Activated naive CD8-positive, alpha-beta T cell treated with anti-CD3 and anti-CD28 coated beads, Interleukin-2, amount 10 ng/mL, durations not matched to agents 7 days and 5 days (primary cell): Measurements from ENCODE around the gene CFAP77. TPM values are rescaled to one million over a fixed set of nuclear protein-coding genes. Genes with fewer than 3 reads are reported as not detected.

Experiments used
- ATAC-seq: fragments of 150-1000 bp; cut with Tn5 transposase; one replicate; pipeline ENCODE4 v1.10.0; 2021; ENCODE audit warnings: low read depth, moderate library complexity
- POLR2A ChIA-PET: fragments of 350-600 bp; sonication (Branson Sonifier 250); formaldehyde crosslinking; loops from one replicate; lab custom pipeline; 2021; ENCODE audit warnings: antibody characterized with exemption; lab: Charles Lee
- DNase-seq: peaks from one replicate; pipeline ENCODE4 v3.0.0; 2021
- H3K27ac Mint-ChIP-seq: one replicate; pipeline ENCODE4 v1.8.0; 2022; ENCODE audit warnings: mild to moderate bottlenecking, mixed read lengths
- H3K27me3 Mint-ChIP-seq: one replicate; pipeline ENCODE4 v1.8.0; 2022; ENCODE audit warnings: mild to moderate bottlenecking, moderate library complexity, mixed read lengths
- H3K36me3 Mint-ChIP-seq: one replicate; pipeline ENCODE4 v1.8.0; 2021; ENCODE audit warnings: mild to moderate bottlenecking, mixed read lengths
- H3K4me1 Mint-ChIP-seq: one replicate; pipeline ENCODE4 v1.8.0; 2021; ENCODE audit warnings: mixed read lengths
- H3K4me3 Mint-ChIP-seq: one replicate; pipeline ENCODE4 v1.8.0; 2022; ENCODE audit warnings: mild to moderate bottlenecking, moderate library complexity, mixed read lengths
- H3K9me3 Mint-ChIP-seq: one replicate; pipeline ENCODE4 v1.8.0; 2021; ENCODE audit warnings: mixed read lengths
- total RNA-seq, 2 experiments: library from RNA; stranded (reverse); gene quantifications; one replicate each; pipeline ENCODE4 v1.2.3, GENCODE V29; 2021

CFAP77 gene
- total RNA-seq, 2 experiments from 2014 or later, result not detected

GRCh38 chr9:132546148-132547051 lies 136.4 kb downstream of the CFAP77 start:
- ATAC-seq, result no peak
- no peak overlapping the region for H3K27ac Mint-ChIP-seq
- H3K9me3 Mint-ChIP-seq, result no peaks in the 10 kb centered on the region
- no peaks in the 10 kb centered on the region for H3K36me3 Mint-ChIP-seq
- no peak overlapping the region for H3K4me3 Mint-ChIP-seq
- peaks cover 27% of the 10 kb centered on the region for H3K27me3 Mint-ChIP-seq
- POLR2A ChIA-PET, result no interaction called here
- peaks cover 5% of the 10 kb centered on the region for H3K4me1 Mint-ChIP-seq
- DNase-seq, result no peak

DNA sequence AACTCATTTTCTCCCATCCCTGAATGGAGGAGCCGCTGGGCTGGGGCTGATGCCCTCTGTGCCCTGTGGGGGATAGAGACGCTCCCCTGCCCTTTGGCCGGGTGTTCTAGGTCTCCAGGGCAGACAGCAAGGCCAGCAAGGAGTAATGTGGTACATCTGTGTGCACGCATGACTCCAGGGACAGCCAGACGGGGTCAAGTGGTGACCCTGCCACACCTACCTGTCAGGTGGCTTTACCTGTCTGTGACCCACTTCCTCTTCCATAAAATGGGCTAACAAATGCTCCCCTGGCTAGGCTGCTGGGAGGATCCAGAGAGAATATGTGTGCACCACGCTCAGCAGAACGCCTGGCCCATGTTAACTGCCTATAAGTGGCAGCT lies 137.0 kb downstream of the CFAP77 start:
- DNase-seq (no peak), ATAC-seq (no peak)
- Mint-ChIP-seq H3K36me3 (no peaks in the 10 kb centered on the region), H3K4me1 (peaks cover 5% of the 10 kb centered on the region), H3K27me3 (peaks cover 27% of the 10 kb centered on the region), H3K27ac (no peak overlapping the region), H3K4me3 (no peak overlapping the region), H3K9me3 (no peaks in the 10 kb centered on the region)
- POLR2A ChIA-PET, result no interaction called here

- ATAC-seq, result no peak
- Mint-ChIP-seq H3K4me1 (peaks cover 5% of the 10 kb centered on the region), H3K4me3 (no peak overlapping the region), H3K9me3 (no peaks in the 10 kb centered on the region), H3K27ac (no peak overlapping the region), H3K27me3 (peaks cover 27% of the 10 kb centered on the region), H3K36me3 (no peaks in the 10 kb centered on the region)
- no peak for DNase-seq
- POLR2A ChIA-PET, result no interaction called here
These were observed 137.4 kb downstream of the CFAP77 start for GRCh38 chr9:132547436-132547835.

DNA sequence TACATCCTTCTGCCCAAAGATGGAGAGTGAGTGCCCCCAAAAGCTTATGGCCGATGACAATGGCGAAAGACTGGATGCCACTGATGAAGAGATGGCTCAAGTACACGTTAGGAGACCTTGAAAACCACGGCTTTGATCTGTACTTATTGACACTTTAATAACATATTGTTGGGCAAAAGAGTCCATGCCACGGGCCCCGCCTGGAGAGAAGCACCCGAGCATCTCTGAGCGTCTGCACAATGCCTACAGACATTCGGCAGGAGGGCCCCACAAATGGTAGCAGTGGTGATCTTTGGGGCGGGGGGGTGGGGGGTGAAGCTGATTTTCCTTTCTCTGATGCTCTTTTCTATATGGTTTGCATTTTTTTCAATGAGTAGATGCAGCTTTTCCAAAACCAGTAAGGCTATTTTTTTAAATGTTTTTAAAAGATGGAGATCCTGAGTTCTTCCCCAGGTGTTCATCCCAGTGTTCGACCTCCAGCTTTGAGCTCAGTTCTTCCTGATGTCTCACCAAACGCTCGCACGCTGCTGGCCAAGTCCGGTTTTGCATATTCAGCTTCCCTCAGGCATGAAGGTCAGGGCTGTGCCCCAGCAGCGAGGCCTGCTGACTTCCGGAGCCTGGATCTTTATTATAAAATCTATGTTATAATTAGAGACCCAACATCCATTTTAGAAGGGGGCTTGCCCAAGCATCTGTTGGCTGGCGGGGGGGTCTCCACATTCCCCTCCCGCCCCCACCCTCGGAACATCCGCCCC lies 138.1 kb downstream of the CFAP77 start:
- POLR2A ChIA-PET, result interaction anchor here (0.6 kb wide), 1 partner anchor 142 kb away, joined by 3 read pairs; no protein-coding TSS in a partner anchor
- Mint-ChIP-seq H3K4me1 (peaks cover 5% of the 10 kb centered on the region), H3K27ac (no peak overlapping the region), H3K9me3 (no peaks in the 10 kb centered on the region), H3K36me3 (no peaks in the 10 kb centered on the region), H3K4me3 (no peak overlapping the region), H3K27me3 (peaks cover 27% of the 10 kb centered on the region)
- DNase-seq (no peak), ATAC-seq (no peak)

GRCh38 chr9:132548751-132549640 lies 139.0 kb downstream of the CFAP77 start:
- ATAC-seq (no peak), DNase-seq (no peak)
- POLR2A ChIA-PET, result interaction anchor here (0.6 kb wide), 1 partner anchor 143 kb away, joined by 3 read pairs; no protein-coding TSS in a partner anchor
- H3K36me3 Mint-ChIP-seq, result no peaks in the 10 kb centered on the region
- H3K4me3 Mint-ChIP-seq, result no peak overlapping the region
- no peak overlapping the region for H3K27ac Mint-ChIP-seq
- no peaks in the 10 kb centered on the region for H3K9me3 Mint-ChIP-seq
- H3K27me3 Mint-ChIP-seq, result peaks cover 27% of the 10 kb centered on the region
- H3K4me1 Mint-ChIP-seq, result peaks cover 5% of the 10 kb centered on the region

GRCh38 chr9:132551556-132551955 lies 141.5 kb downstream of the CFAP77 start:
- H3K4me3 Mint-ChIP-seq, result no peak overlapping the region
- H3K9me3 Mint-ChIP-seq, result no peaks in the 10 kb centered on the region
- H3K27me3 Mint-ChIP-seq, result peaks cover 13% of the 10 kb centered on the region
- no peaks in the 10 kb centered on the region for H3K36me3 Mint-ChIP-seq
- H3K27ac Mint-ChIP-seq, result no peak overlapping the region
- POLR2A ChIA-PET, result no interaction called here
- ATAC-seq, result no peak
- DNase-seq, result no peak
- H3K4me1 Mint-ChIP-seq, result no peaks in the 10 kb centered on the region

- DNase-seq (no peak), ATAC-seq (no peak)
- H3K27me3 Mint-ChIP-seq, result peaks cover 10% of the 10 kb centered on the region
- no peaks in the 10 kb centered on the region for H3K36me3 Mint-ChIP-seq
- no peak overlapping the region for H3K27ac Mint-ChIP-seq
- H3K4me1 Mint-ChIP-seq, result no peaks in the 10 kb centered on the region
- no peak overlapping the region for H3K4me3 Mint-ChIP-seq
- POLR2A ChIA-PET, result no interaction called here
- H3K9me3 Mint-ChIP-seq, result no peaks in the 10 kb centered on the region
These were observed 142.0 kb downstream of the CFAP77 start for GRCh38 chr9:132552041-132552440.

DNA sequence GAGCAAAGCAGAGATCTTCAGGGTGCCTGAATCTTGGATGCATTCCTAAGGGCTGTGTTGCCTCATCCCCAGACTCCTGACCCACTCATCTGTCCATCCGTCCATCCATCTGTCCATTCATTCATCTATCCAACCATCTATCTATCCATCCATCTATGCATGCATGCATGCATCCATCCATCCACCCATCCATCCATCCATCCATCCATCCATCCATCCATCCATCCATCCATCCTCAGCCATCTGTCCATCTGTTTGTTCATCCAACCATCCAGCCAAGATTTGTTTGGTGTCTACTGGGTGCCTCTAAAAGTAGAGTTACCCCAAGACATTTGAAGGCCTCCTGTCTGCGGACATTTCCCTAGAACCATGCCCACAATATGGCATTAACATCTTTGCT lies 144.7 kb downstream of the CFAP77 start:
- no peak overlapping the region for H3K27ac Mint-ChIP-seq
- DNase-seq, result no peak
- ATAC-seq, result no peak
- no peaks in the 10 kb centered on the region for H3K4me1 Mint-ChIP-seq
- POLR2A ChIA-PET, result no interaction called here
- peaks cover 3% of the 10 kb centered on the region for H3K9me3 Mint-ChIP-seq
- H3K4me3 Mint-ChIP-seq, result no peak overlapping the region
- H3K36me3 Mint-ChIP-seq, result no peaks in the 10 kb centered on the region
- H3K27me3 Mint-ChIP-seq, result peaks cover 3% of the 10 kb centered on the region

- POLR2A ChIA-PET, result no interaction called here
- no peak for DNase-seq
- H3K4me3 Mint-ChIP-seq, result no peak overlapping the region
- H3K4me1 Mint-ChIP-seq, result peaks cover under 1% of the 10 kb centered on the region
- ATAC-seq, result no peak
- H3K27ac Mint-ChIP-seq, result no peak overlapping the region
- no peaks in the 10 kb centered on the region for H3K36me3 Mint-ChIP-seq
- H3K27me3 Mint-ChIP-seq, result peaks cover 5% of the 10 kb centered on the region
- peaks cover 3% of the 10 kb centered on the region for H3K9me3 Mint-ChIP-seq
These were observed 145.5 kb downstream of the CFAP77 start for GRCh38 chr9:132555528-132555927.

- Mint-ChIP-seq H3K9me3 (peaks cover 3% of the 10 kb centered on the region), H3K27ac (no peak overlapping the region), H3K4me1 (peaks cover 3% of the 10 kb centered on the region), H3K27me3 (peaks cover 9% of the 10 kb centered on the region), H3K36me3 (no peaks in the 10 kb centered on the region), H3K4me3 (no peak overlapping the region)
- DNase-seq (no peak), ATAC-seq (no peak)
- POLR2A ChIA-PET, result no interaction called here
These were observed 146.2 kb downstream of the CFAP77 start for GRCh38 chr9:132556235-132556634.

- H3K9me3 Mint-ChIP-seq, result peaks cover 3% of the 10 kb centered on the region
- no peak for DNase-seq
- no peak for ATAC-seq
- no peaks in the 10 kb centered on the region for H3K36me3 Mint-ChIP-seq
- POLR2A ChIA-PET, result no interaction called here
- peaks cover 3% of the 10 kb centered on the region for H3K4me1 Mint-ChIP-seq
- H3K27ac Mint-ChIP-seq, result no peak overlapping the region
- H3K27me3 Mint-ChIP-seq, result peaks cover 10% of the 10 kb centered on the region
- no peak overlapping the region for H3K4me3 Mint-ChIP-seq
These were observed 146.7 kb downstream of the CFAP77 start for GRCh38 chr9:132556714-132557113.

DNA sequence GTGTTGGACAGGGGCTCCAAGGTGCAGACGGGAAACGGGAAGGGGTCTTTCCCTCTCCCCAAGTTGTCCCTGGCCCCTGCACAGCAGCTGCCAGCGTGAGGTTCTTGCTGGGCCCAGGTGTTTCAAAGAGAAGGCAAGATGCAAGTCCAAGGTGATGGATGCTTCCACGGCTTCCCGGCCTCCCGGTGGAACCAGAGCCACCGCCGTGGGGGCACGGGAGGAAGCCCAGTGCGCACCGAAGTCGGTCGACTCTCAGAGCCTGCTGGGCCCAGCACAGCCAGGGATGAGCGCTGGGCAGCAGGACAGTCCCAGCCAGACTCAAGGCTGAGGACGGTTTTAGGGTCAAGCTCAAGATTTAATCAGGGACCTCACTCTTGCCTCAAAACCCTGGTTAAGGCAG lies 147.1 kb downstream of the CFAP77 start:
- Mint-ChIP-seq H3K4me3 (no peak overlapping the region), H3K4me1 (peaks cover 3% of the 10 kb centered on the region), H3K27ac (no peak overlapping the region), H3K36me3 (no peaks in the 10 kb centered on the region), H3K9me3 (peaks cover 3% of the 10 kb centered on the region), H3K27me3 (peaks cover 11% of the 10 kb centered on the region)
- DNase-seq (no peak), ATAC-seq (no peak)
- POLR2A ChIA-PET, result no interaction called here

DNA sequence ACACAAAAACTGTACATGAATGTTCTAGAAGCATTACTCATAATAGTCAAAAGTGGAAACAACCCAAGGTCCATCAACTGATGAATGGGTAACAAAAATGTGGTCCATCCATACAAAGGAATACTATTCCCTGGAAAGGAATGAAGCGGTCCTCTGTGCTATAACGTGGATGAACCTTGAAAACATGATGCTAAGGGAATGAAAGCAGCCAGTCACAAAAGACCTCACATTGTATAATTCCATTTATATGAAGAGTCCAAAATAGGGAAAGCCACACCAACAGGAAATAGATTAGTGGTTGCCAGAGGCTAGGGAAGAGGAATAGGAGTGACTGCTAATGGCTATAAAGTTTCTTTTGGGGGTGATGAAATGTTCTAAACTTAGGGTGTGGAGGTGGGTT lies 149.7 kb downstream of the CFAP77 start:
- H3K9me3 Mint-ChIP-seq, result peaks cover 3% of the 10 kb centered on the region
- H3K4me1 Mint-ChIP-seq, result peaks cover 3% of the 10 kb centered on the region
- POLR2A ChIA-PET, result no interaction called here
- no peaks in the 10 kb centered on the region for H3K36me3 Mint-ChIP-seq
- ATAC-seq (no peak), DNase-seq (no peak)
- H3K27me3 Mint-ChIP-seq, result peaks cover 29% of the 10 kb centered on the region
- H3K4me3 Mint-ChIP-seq, result no peak overlapping the region
- H3K27ac Mint-ChIP-seq, result no peak overlapping the region
